ENCODE data around the gene NBPF3.
A peak's percentile ranks its signal among the peaks of the same experiment; 100 is the strongest.

NBPF3 gene

DNA sequence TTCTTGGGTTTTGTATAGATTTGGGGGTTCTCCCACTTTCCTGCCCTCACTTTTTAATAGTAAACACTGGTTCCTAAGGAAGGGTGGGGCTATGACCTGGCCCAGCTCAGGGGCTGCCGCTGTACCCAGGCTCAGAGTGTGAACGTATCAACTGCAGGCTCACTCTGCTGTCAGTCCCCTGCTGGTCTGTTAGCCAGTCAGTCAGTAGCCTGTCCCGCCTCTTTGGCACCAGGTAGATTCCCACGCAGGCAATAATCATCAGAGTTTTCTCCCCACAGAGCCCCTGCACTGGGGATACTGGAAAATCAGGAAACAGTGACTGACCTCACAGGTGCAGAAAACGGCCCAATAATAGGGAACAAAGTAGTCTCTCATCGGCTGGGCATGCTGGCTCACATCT is 54.3 kb downstream of the NBPF3 start:
- no peaks in the 10 kb centered on the region for H3K36me3 Mint-ChIP-seq
- H3K4me3 Mint-ChIP-seq = no peak overlapping the region
- H3K27me3 Mint-ChIP-seq = peaks cover under 1 to 10% of the 10 kb centered on the region in 2 donors
- H3K27ac Mint-ChIP-seq = no peak overlapping the region
- no peak for ATAC-seq (replicated peaks)
- H3K9me3 Mint-ChIP-seq = no peaks in the 10 kb centered on the region
- no peak for DNase-seq
- peaks cover 0 to 2% of the 10 kb centered on the region in 2 donors for H3K4me1 Mint-ChIP-seq

DNA sequence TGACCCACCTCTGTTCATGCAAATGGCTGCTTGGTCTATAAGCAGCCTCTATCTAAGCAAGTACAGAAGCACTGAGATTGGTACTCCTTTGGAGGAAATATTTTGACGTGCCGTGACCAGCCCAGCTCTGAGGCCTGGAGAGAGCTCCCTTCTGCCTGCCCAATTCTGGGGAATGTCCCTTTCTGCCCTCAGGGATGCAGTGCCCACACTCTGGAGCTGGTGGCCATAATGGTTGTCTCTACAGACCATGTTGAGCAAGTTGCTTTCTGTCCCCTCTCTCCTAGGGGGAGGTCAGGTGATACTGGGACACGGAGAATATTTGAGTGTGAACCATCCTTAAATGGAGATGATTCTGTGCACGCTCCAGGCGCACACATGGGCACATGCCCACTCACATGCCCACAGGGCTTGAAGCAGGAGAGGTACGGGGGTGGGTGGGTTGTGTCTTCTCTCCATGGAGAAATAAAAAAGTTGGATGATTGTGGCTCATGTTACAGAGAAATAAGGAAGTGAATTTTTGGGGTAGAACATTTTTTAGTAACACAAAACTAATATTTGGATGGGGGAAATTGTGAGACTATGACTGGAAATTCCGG is 55.4 kb downstream of the NBPF3 start:
- Mint-ChIP-seq H3K4me3 (no peak overlapping the region), H3K27me3 (peaks cover 0 to 10% of the 10 kb centered on the region in 2 donors), H3K4me1 (peaks cover 0 to 2% of the 10 kb centered on the region in 2 donors), H3K27ac (no peak overlapping the region), H3K9me3 (peaks cover 0 to 1% of the 10 kb centered on the region in 2 donors), H3K36me3 (no peaks in the 10 kb centered on the region)
- ATAC-seq (replicated peaks) = no peak
- no peak for DNase-seq

DNA sequence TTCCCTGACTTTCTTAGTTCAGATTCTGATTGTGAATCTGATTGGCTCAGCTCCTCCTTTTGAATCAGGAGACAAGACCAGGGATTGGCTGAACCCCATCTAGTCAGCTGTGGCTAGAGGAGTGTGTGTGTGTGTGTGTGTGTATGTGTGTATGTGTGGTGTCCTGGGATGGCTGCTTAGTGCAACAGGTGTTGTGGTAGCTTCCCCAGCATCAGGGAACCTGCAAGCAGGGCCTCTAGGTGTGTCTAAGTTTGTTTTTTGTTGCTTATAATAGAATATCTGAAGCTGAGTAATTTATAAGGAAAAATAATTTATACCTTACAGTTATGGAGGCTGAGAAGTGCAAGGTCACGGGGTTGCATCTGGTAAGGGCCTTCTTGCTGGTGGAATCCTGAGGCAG is 56.1 kb downstream of the NBPF3 start:
- no peak overlapping the region for H3K4me3 Mint-ChIP-seq
- ATAC-seq (replicated peaks) (no peak), DNase-seq (no peak)
- peaks cover 0 to 2% of the 10 kb centered on the region in 2 donors for H3K4me1 Mint-ChIP-seq
- peaks cover 5 to 10% of the 10 kb centered on the region in 2 donors for H3K27me3 Mint-ChIP-seq
- H3K27ac Mint-ChIP-seq = no peak overlapping the region
- peaks cover 0 to 1% of the 10 kb centered on the region in 2 donors for H3K9me3 Mint-ChIP-seq
- no peaks in the 10 kb centered on the region for H3K36me3 Mint-ChIP-seq

DNA sequence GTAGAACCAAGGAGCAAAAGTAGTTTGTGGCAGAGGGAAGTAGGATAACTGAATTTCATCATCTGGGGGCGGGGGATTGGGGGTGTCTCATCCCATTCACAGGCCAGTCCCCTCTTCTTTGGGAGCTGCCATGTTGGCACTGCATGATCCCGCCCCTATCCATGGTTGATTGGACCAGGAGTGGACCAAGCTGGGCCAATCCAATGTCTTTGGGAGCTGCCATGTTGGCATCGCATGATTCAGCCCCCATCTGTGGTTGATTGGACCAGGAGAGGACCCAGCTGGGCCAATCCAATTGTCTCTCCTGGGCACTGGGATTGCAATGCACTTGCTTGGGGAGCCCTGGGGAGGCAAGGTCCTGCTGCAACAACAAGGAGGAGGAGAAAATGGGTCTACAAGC is 56.9 kb downstream of the NBPF3 start:
- Mint-ChIP-seq H3K4me3 (no peak overlapping the region), H3K27ac (no peak overlapping the region), H3K9me3 (peaks cover 0 to 1% of the 10 kb centered on the region in 2 donors), H3K36me3 (no peaks in the 10 kb centered on the region), H3K27me3 (peaks cover 6 to 10% of the 10 kb centered on the region in 2 donors), H3K4me1 (peaks cover 0 to 2% of the 10 kb centered on the region in 2 donors)
- ATAC-seq (replicated peaks) (no peak), DNase-seq (no peak)

DNA sequence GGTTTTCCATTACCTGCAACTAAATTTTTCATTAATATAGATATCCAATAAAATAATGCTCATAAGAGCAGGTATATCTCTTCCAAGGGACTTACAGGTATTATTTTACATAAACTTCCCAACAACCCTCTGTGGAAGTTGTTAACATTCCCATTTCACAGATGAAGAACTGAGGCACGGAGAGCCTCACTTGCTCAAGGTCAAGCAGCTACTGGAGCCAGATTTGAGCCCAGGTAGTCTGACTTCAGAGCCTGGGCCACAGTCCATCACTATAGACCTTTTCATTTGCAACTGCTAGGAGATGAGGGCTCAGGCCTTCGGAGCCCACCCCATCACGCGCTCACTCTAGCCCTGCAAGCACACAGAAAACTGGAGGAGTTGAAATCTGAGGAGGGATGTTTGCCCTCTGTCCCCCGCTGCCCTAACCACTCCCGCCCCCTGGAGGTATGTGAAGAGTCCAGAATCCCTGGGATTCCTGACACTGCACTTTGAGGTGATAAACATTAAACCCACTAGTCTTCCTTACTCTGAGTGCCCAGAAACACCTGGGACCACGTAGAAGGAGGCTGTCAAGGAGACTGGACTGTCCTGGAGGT is 57.6 kb downstream of the NBPF3 start:
- Mint-ChIP-seq H3K27me3 (peaks cover 6 to 10% of the 10 kb centered on the region in 2 donors), H3K9me3 (peaks cover 0 to 1% of the 10 kb centered on the region in 2 donors), H3K4me1 (peaks cover 0 to 2% of the 10 kb centered on the region in 2 donors), H3K4me3 (no peak overlapping the region), H3K36me3 (no peaks in the 10 kb centered on the region), H3K27ac (no peak overlapping the region)
- ATAC-seq (replicated peaks) (no peak), DNase-seq (no peak)

DNA sequence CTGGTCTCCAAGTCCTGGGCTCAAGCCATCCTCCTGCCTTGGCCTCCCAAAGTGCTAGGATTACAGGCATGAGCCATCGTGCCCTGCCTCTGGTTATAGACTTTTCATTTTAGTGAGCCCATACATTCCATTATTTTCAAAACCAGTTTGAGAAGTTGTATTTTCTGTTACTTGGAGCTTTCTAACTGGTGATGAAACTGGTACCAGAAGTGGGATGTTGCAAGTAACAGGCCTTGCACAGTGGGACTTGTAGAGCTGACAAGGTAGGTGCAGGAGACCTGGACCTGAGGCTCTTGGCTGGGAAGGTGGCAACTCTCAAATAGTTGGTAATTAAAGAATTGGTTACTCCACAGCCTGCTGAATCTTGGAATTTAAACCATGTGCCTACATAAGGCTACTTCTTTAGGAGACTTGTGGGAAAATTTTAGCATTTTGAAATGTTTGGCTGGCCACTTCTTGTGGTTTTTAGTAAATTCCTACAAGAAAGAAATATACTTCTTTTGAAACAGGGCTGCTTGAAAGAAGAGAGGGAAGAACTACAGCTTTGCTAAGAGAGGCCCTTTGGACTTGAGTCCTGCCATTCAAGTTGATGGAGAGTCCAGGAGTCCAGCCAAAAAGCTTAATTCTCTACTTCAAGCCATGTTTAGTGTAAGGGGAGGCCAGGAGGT is 59.5 kb downstream of the NBPF3 start:
- DNase-seq (no peak), ATAC-seq (replicated peaks) (no peak)
- no peak overlapping the region for H3K4me3 Mint-ChIP-seq
- H3K4me1 Mint-ChIP-seq = peaks cover 0 to 2% of the 10 kb centered on the region in 2 donors
- peaks cover 0 to 1% of the 10 kb centered on the region in 2 donors for H3K9me3 Mint-ChIP-seq
- H3K27me3 Mint-ChIP-seq = peaks cover 18 to 19% of the 10 kb centered on the region in 2 donors
- H3K27ac Mint-ChIP-seq = no peak overlapping the region
- no peaks in the 10 kb centered on the region for H3K36me3 Mint-ChIP-seq

DNA sequence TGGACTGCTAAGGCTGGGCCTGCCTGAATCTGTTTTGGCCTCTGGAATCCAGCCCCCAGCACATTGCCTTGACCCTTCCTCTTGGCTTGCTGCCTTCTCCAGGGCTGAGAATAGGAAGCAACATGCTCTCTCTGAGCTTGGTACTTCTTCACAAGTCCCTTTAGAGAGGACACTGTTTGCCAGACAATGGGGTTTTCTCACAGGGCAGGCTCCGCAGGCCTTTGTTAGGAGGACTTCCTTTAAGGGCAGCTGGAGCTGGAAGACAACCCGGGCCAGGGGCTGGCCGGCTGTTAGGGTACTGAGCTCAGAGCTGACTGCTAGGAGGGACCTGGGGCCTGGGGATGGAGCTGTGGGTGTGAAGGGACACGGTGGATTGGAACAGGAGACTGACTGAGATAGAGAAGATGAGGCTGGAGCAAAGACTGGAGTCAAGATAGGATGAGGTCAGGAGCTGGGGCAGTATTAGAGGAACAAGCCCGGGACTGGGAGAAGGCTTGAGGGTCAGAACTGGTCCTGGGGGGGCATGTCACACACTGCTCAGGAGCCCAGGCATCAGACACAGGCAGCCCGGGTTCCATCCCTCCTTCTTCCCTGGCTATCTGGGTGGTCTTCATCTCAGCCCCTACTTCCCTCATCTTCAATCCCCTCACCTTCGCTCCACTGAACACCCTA is 63.9 kb downstream of the NBPF3 start:
- Mint-ChIP-seq H3K9me3 (peaks cover 0 to 1% of the 10 kb centered on the region in 2 donors), H3K4me3 (no peak overlapping the region), H3K36me3 (no peaks in the 10 kb centered on the region), H3K27me3 (peaks cover 40% of the 10 kb centered on the region in 2 donors), H3K4me1 (peaks cover 3 to 4% of the 10 kb centered on the region in 2 donors), H3K27ac (no peak overlapping the region)
- no peak for ATAC-seq (replicated peaks)
- no peak for DNase-seq

DNA sequence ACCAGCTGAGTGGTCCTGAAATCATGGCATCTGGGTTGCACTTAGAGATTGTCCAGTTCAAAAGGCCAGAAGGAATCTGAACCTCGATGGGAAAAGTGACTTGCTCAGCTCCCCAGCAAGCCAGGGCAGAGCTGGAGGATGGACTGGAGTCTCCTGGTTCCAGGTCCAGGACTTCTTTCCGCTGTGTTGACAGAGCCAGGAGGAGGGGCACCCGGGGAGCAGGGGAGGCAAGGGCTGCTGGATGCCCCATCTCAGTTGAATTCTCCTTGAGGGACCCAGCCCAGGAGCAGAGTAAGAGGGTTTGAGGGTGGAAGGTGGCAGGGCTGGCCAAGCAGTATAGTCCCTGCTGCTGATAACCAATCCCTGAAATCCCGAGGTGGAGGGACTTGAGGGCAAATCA is 66.9 kb downstream of the NBPF3 start:
- Mint-ChIP-seq H3K9me3 (no peaks in the 10 kb centered on the region), H3K4me1 (peaks cover 6 to 14% of the 10 kb centered on the region in 2 donors), H3K4me3 (no peak overlapping the region), H3K27me3 (peaks cover 48 to 59% of the 10 kb centered on the region in 2 donors), H3K27ac (no peak overlapping the region), H3K36me3 (no peaks in the 10 kb centered on the region)
- no peak for DNase-seq
- no peak for ATAC-seq (replicated peaks)

DNA sequence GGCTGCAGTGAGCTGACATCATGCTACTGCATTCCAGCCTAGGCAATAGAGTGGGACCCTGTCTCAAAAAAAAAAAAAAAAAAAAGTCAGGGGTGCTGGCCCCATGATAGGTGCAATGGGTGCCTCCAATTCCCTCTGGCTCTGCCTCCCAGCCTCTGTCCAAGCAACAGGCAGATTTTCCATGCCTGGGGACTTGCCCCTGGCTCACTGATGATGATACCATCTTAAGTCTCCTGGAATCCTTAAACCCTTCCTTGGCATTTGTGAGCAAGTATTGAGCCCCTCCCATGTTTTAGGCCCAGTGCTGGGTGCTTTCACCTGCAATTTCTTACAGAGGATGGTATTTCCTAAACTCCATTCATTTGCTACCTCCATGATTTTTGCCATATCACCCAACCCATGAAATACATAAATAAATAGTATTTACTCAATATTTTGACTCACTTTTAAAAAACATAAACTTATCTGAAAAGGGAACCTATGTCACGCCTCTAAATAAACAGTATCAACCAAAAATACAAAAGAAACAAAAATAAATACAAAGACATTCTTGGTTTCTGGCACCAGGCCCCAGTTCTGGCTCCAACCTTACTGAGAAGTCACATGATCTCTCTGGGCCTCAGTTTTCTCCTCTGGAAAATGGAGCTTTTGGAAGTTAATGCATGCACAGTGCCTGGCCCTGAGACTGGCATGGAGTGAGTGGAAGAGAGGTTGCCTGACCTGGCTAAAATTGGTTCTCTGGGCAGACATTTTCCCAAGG is 67.8 kb downstream of the NBPF3 start:
- DNase-seq (no peak), ATAC-seq (replicated peaks) (no peak)
- H3K36me3 Mint-ChIP-seq = no peaks in the 10 kb centered on the region
- H3K9me3 Mint-ChIP-seq = no peaks in the 10 kb centered on the region
- H3K4me3 Mint-ChIP-seq = no peak overlapping the region
- no peak overlapping the region for H3K27ac Mint-ChIP-seq
- peaks cover 6 to 14% of the 10 kb centered on the region in 2 donors for H3K4me1 Mint-ChIP-seq
- peaks cover 48 to 59% of the 10 kb centered on the region in 2 donors for H3K27me3 Mint-ChIP-seq

DNA sequence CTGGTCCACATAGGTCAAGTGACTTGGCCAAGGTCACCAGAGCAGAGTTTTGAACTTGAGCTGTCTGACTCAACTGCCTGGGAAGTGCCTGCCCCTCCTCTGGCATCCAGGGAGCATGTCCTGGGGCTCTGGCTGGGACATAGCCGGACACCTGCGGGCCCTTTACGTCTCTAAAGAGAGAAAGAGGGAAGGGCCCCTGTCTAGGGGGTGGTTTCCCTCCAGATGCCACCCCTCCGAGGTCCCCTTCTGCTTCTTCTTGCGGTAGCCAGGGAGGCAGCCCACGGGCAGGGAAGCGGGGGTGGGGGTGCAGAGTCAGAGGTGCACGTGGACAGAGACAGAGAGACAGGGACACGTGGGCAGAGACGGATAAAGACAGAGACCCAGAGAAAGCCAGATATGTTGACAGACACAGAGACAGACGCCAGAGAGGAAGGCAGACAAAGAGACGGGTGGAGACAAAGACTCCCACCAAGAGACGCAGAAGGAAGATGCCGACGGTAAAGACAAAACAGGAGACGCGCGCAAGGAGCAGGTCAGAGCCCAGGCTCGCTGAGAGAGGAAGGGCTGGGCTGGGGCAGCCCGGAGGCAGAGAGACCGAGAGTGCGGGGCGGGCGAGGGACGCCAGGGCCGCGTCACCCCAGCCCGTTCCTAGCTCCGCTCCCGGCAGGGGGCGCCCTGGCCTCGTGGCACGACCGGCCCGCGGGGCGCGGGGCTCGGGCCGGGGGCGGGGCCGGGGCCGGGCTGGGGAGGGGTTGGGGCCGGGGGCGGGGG is 68.8 kb downstream of the NBPF3 start:
- Mint-ChIP-seq H3K4me1 (peaks cover 11 to 20% of the 10 kb centered on the region in 2 donors), H3K27ac (peak overlapping the region; percentile 31), H3K9me3 (no peaks in the 10 kb centered on the region), H3K27me3 (peaks cover 41 to 57% of the 10 kb centered on the region in 2 donors), H3K36me3 (no peaks in the 10 kb centered on the region), H3K4me3 (peak overlapping the region; percentile 74 to 81)
- ATAC-seq (replicated peaks) (peak; percentile 94 to 98), DNase-seq (peak; percentile 51)

DNA sequence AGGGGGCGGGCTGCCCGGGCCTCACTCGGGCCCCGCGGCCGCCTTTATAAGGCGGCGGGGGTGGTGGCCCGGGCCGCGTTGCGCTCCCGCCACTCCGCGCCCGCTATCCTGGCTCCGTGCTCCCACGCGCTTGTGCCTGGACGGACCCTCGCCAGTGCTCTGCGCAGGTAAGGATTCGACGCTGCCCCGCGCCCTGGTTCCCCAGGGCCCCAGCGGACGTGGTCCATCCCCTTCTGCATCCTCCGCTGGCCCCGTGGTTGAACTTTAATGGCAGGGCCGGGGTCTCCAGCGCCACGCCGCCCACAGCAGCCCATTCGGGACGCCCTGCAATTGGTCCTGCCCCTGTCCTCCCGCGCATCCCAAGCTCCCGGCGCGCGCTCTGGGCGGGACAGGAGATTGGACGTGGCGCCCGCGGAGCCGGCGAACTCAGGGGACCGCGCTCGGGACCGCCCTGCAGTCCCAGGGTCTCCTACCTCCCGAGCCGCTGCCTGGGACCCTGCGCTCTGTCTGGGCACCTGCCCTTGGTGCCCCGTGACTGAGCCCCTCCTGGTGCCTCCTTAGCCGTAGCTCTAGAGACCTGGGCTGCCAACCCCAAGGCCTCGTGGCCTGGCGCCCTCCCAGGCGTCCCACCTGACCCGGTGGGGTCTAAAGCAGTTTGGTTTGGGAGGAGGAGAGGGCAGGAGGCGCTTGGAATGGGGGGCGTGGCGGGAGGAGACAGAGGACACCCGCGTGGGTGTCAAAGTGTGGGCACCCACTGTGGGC is 69.6 kb downstream of the NBPF3 start, which contains the start of gene ALPL:
Gene ALPL, plus strand, starts transcription at position 73 of the 762 bp plus-strand sequence. CDS start 44,659 bp downstream, outside the sequence.
- Mint-ChIP-seq H3K4me1 (peaks cover 17 to 28% of the 10 kb centered on the region in 2 donors), H3K27me3 (peaks cover 36 to 53% of the 10 kb centered on the region in 2 donors), H3K36me3 (no peaks in the 10 kb centered on the region), H3K9me3 (no peaks in the 10 kb centered on the region), H3K27ac (peak within 1 kb of the TSS; percentile 31), H3K4me3 (peak within 1 kb of the TSS; percentile 74 to 81)
- DNase-seq (no peak), ATAC-seq (replicated peaks) (peak; percentile 24 to 29)

DNA sequence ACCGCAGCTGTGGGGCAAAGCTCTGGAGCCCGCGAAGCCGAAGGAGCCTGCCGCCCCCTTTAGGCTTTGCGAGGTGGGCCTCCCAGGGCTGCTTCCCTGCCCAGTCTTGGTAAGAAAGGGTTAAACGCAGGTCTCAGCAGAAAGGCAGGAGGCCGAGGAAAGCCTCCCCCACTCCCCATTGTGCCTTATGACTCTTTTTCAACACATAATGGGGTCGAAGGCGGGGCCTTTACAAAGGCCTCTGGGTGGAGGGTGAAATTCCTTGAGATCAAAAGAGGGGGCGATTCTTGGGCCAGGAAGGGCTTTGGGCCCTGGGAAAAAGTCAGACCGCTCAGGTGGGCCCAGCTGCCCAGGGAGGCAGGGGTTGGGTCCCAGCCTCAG is 70.2 kb downstream of the NBPF3 start:
- H3K4me1 Mint-ChIP-seq = peaks cover 19 to 31% of the 10 kb centered on the region in 2 donors
- H3K4me3 Mint-ChIP-seq = no peak overlapping the region
- H3K27me3 Mint-ChIP-seq = peaks cover 34 to 51% of the 10 kb centered on the region in 2 donors
- H3K27ac Mint-ChIP-seq = no peak overlapping the region
- no peaks in the 10 kb centered on the region for H3K9me3 Mint-ChIP-seq
- ATAC-seq (replicated peaks) (no peak), DNase-seq (no peak)
- H3K36me3 Mint-ChIP-seq = no peaks in the 10 kb centered on the region

Measured in stimulated activated naive B cell treated with anti-CD40 and anti-IgM and Interleukin-4, amounts not matched to agents 10 μg/mL and 1 μg/mL and 100 μg/mL, for 72 hours (primary cell).